Neuronal stem cell (in vitro differentiated cells): ENCODE measurements around the gene RASGEF1B.

ENCODE experiments used
- DNase-seq: peaks from one replicate; pipeline ENCODE4 v3.0.0-alpha.2; 2013; ENCODE audit warnings: low spot score
- H2AFZ ChIP-seq: one replicate; pipeline ENCODE4 v1.6.1; 2013; ENCODE audit warnings: mild to moderate bottlenecking, low read length, inconsistent platforms
- H2AK5ac ChIP-seq: 2 replicates; pipeline ENCODE4 v1.6.1; 2013; ENCODE audit warnings: low read depth, mild to moderate bottlenecking, inconsistent platforms, low read length, moderate library complexity, mixed read lengths
- H2BK120ac ChIP-seq: 2 replicates; pipeline ENCODE4 v1.6.1; 2013; ENCODE audit warnings: low read depth, mild to moderate bottlenecking, inconsistent platforms, low read length, moderate library complexity, mixed read lengths
- H2BK12ac ChIP-seq: one replicate; pipeline ENCODE4 v1.6.1; 2013; ENCODE audit warnings: low read length, inconsistent platforms
- H2BK15ac ChIP-seq: 2 replicates; pipeline ENCODE4 v1.6.1; 2013; ENCODE audit warnings: mild to moderate bottlenecking, low read length, inconsistent platforms, mixed read lengths
- H2BK5ac ChIP-seq: one replicate; pipeline ENCODE4 v1.6.1; 2013; ENCODE audit warnings: inconsistent platforms, mild to moderate bottlenecking, low read length, moderate library complexity
- H3K14ac ChIP-seq: one replicate; pipeline ENCODE4 v1.6.1; 2013; ENCODE audit warnings: low read length, inconsistent platforms
- H3K18ac ChIP-seq: 2 replicates; pipeline ENCODE4 v1.6.1; 2013; ENCODE audit warnings: low read length, inconsistent platforms
- H3K23ac ChIP-seq: 2 replicates; pipeline ENCODE4 v1.6.1; 2013; ENCODE audit warnings: low read depth, mild to moderate bottlenecking, mixed read lengths, low read length, inconsistent platforms; ENCODE audit not compliant: poor library complexity
- H3K27ac ChIP-seq: replicated peaks from 3 replicates; pipeline ENCODE4 v1.5.1; 2013; ENCODE audit warnings: low read length, inconsistent platforms
- H3K27me3 ChIP-seq, 3 experiments: 2 replicates each; pipeline ENCODE4 v1.6.1; 2013; ENCODE audit warnings: low read length in 3 of 3, mild to moderate bottlenecking in 2 of 3, inconsistent platforms in 1 of 3, low read depth in 1 of 3, mixed read lengths in 1 of 3, moderate library complexity in 1 of 3; ENCODE audit not compliant: control insufficient read depth in 3 of 3, insufficient read depth in 3 of 3
- H3K36me3 ChIP-seq, 2 donors: replicated peaks in 1 of 2; 2 replicates each; pipeline ENCODE4 v1.6.1; 2013; ENCODE audit warnings: low read length in 2 of 2; ENCODE audit not compliant: control insufficient read depth in 2 of 2, insufficient read depth in 2 of 2
- H3K4ac ChIP-seq: 2 replicates; pipeline ENCODE4 v1.6.1; 2013; ENCODE audit warnings: inconsistent platforms, mild to moderate bottlenecking, low read length, moderate library complexity
- H3K4me1 ChIP-seq, 2 donors: 1 replicate in 1 of 2; 2 replicates in 1 of 2; pipeline ENCODE4 v1.6.1; 2013; ENCODE audit warnings: low read length in 2 of 2, low read depth in 1 of 2; ENCODE audit not compliant: control insufficient read depth in 2 of 2, insufficient read depth in 1 of 2
- H3K4me2 ChIP-seq: one replicate; pipeline ENCODE4 v1.6.1; 2013; ENCODE audit warnings: mild to moderate bottlenecking, low read length, inconsistent platforms; ENCODE audit not compliant: insufficient read depth, poor library complexity, severe bottlenecking
- H3K4me3 ChIP-seq, 2 donors: 2 replicates each; pipeline ENCODE4 v1.5.1; 2013; ENCODE audit warnings: low read length in 2 of 2, mild to moderate bottlenecking in 2 of 2, inconsistent platforms in 1 of 2, moderate library complexity in 1 of 2
- H3K79me1 ChIP-seq: one replicate; pipeline ENCODE4 v1.6.1; 2013; ENCODE audit warnings: low read depth, mild to moderate bottlenecking, inconsistent platforms, low read length, moderate library complexity
- H3K9ac ChIP-seq: one replicate; pipeline ENCODE4 v1.6.1; 2013; ENCODE audit warnings: mild to moderate bottlenecking, low read depth, low read length, inconsistent platforms; ENCODE audit not compliant: poor library complexity
- H3K9me3 ChIP-seq, 2 donors: replicated peaks in 1 of 2; 2 replicates each; pipeline versions ENCODE3 to v1.6.1; 2013; ENCODE audit warnings: low read length in 2 of 2, mild to moderate bottlenecking in 2 of 2, inconsistent platforms in 1 of 2, low read depth in 1 of 2, mixed read lengths in 1 of 2, moderate library complexity in 1 of 2; ENCODE audit not compliant: control insufficient read depth in 2 of 2, insufficient read depth in 1 of 2
- H4K8ac ChIP-seq: one replicate; pipeline ENCODE4 v1.6.1; 2013; ENCODE audit warnings: low read depth, mild to moderate bottlenecking, inconsistent platforms, low read length, moderate library complexity
- H4K91ac ChIP-seq: one replicate; pipeline ENCODE4 v1.6.1; 2013; ENCODE audit warnings: low read length, low read depth, mild to moderate bottlenecking, inconsistent platforms; ENCODE audit not compliant: poor library complexity
- WGBS, 2 donors: extraction: QIAGEN DNeasy Blood & Tissue Kit; methylation state at CpG; one replicate each; pipeline ENCODE4 v1.1.7; 2013; ENCODE audit warnings: missing lambda C conversion rate in 2 of 2, mixed read lengths in 1 of 2; ENCODE audit not compliant: insufficient read length in 2 of 2, insufficient replicate concordance in 1 of 2; ENCODE audit errors: extremely low coverage in 2 of 2; 5-methylcytosine and 5-hydroxymethylcytosine counted together

Gene RASGEF1B

DNA sequence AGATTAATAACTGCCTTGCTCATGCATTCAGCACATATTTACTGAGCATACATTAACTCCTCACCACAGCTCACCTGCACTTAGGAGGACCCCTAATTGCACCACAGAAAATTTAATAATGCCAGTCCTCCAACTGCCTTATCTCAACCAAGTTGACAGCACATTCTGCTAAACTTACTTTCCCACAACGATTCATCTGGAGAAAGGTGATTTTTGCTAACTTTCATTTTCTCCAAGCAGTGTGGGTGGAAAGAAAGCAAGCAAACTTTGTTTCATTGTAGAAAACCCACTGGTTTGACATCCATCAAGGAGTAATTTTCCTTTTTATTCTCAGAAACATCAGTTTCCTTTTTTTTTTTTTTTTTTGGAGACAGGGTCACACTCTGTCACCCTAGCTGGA is 49.1 kb downstream of the RASGEF1B start:
- DNase-seq: no peak
- Histone ChIP-seq H3K36me3 (no peaks in the 10 kb centered on the region), H2BK15ac (no peak overlapping the region), H3K18ac (no peak overlapping the region), H3K4ac (no peak overlapping the region), H3K9ac (no peak overlapping the region), H2BK120ac (no peak overlapping the region), H3K23ac (no peak overlapping the region), H3K14ac (no peak overlapping the region), H2AFZ (no peak overlapping the region), H2BK5ac (no peak overlapping the region), H2AK5ac (no peak overlapping the region), H3K27me3 (no peaks in the 10 kb centered on the region), H3K79me1 (no peaks in the 10 kb centered on the region), H3K27ac (peak overlapping the region; percentile 21), H2BK12ac (no peak overlapping the region), H4K91ac (no peak overlapping the region), H3K4me2 (no peak overlapping the region), H3K4me3 (no peak overlapping the region), H4K8ac (no peak overlapping the region), H3K9me3 (no peaks in the 10 kb centered on the region), H3K4me1 (peaks cover 3 to 16% of the 10 kb centered on the region in 2 donors)
- no CpG with 5 or more reads among the region's 1 CpG for WGBS, 2 donors

DNA sequence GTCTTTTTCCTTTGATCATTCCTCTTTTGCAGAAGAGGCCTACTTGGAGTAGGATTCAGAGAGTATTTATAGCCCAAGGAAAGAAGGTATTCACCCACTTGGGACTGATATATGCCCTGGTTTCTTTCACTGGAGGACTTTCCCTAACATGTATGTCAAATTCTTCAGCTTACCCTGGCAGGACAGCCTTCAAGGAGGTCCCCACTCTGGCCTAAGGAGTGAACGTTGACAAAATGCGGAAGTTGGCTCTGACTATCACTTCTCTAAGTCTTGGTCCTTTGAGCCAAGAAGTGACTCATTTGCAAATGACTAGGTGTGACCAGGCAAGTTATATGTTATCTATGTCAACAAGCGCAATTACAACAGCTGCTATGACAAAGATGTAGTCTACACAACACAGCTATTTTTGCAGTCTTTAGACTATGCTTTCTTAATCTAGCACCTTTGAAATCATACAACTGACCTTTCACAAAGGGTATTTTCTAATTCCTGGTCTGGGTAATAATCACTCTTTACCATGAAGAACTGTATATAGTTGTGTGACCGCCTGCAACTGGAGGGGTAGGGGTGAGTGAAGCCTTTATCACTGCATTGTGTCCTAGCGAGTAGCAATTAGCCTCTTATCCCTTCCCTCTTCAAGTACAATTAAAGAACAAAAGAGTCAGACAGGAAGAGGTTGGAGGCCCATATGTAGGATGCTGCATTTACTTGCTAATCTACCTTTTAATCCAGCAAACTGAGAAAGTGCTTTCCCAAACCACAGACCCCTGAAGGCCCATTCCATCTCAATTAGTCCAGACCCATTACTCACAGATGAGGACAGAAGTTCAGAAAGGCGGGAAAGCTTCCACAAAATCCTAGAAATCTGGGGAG is 50.1 kb downstream of the RASGEF1B start:
- no peaks in the 10 kb centered on the region for H3K9me3 ChIP-seq
- no peaks in the 10 kb centered on the region for H3K36me3 ChIP-seq
- no peak overlapping the region for H4K8ac ChIP-seq
- no peak overlapping the region for H3K9ac ChIP-seq
- H2BK12ac ChIP-seq: no peak overlapping the region
- H3K27me3 ChIP-seq: no peaks in the 10 kb centered on the region
- no peak overlapping the region for H2AK5ac ChIP-seq
- no peak overlapping the region for H3K18ac ChIP-seq
- H3K27ac ChIP-seq: no peak overlapping the region
- H2AFZ ChIP-seq: no peak overlapping the region
- H2BK15ac ChIP-seq: no peak overlapping the region
- no peak overlapping the region for H3K23ac ChIP-seq
- no peak overlapping the region for H3K4me3 ChIP-seq
- H3K14ac ChIP-seq: no peak overlapping the region
- H2BK5ac ChIP-seq: no peak overlapping the region
- peaks cover 3 to 18% of the 10 kb centered on the region in 2 donors for H3K4me1 ChIP-seq
- no peak overlapping the region for H3K4me2 ChIP-seq
- H3K79me1 ChIP-seq: no peaks in the 10 kb centered on the region
- no peak for DNase-seq
- no peak overlapping the region for H3K4ac ChIP-seq
- no peak overlapping the region for H4K91ac ChIP-seq
- H2BK120ac ChIP-seq: no peak overlapping the region
- no CpG with 5 or more reads among the region's 6 CpGs for whole genome bisulfite sequencing, 2 donors

DNA sequence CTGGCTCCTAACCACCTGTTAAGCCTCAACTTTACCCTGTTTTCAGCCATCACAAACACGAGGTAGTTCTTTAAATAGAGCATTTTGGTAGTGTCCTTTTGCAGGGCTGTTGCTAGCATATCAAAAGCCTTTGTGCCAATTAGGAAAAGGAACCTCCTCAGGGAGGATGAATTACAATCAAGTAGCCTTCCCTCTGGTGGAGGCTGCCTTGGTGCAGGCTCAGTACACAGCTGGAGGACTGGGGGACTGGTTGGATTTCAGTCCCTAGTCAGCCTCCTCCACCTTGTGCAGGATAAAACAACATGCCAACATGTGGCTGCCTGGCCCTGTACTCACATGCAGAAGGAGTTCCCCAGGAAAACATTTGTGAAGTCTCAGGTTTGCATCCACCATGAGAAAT is 53.1 kb downstream of the RASGEF1B start:
- no peak for DNase-seq
- no CpG with 5 or more reads among the region's 1 CpG for WGBS, 2 donors
- no peak overlapping the region for H3K14ac ChIP-seq
- no peak overlapping the region for H2AK5ac ChIP-seq
- H3K36me3 ChIP-seq: no peaks in the 10 kb centered on the region
- no peaks in the 10 kb centered on the region for H3K79me1 ChIP-seq
- H2AFZ ChIP-seq: no peak overlapping the region
- no peak overlapping the region for H3K4me3 ChIP-seq
- peaks cover 2 to 13% of the 10 kb centered on the region in 2 donors for H3K4me1 ChIP-seq
- H3K4ac ChIP-seq: no peak overlapping the region
- H4K91ac ChIP-seq: no peak overlapping the region
- no peak overlapping the region for H3K23ac ChIP-seq
- no peak overlapping the region for H2BK120ac ChIP-seq
- H3K9me3 ChIP-seq: no peaks in the 10 kb centered on the region
- no peak overlapping the region for H2BK12ac ChIP-seq
- H3K9ac ChIP-seq: no peak overlapping the region
- H4K8ac ChIP-seq: no peak overlapping the region
- no peak overlapping the region for H2BK5ac ChIP-seq
- no peaks in the 10 kb centered on the region for H3K27me3 ChIP-seq
- H3K18ac ChIP-seq: peak overlapping the region; percentile 15
- no peak overlapping the region for H2BK15ac ChIP-seq
- H3K4me2 ChIP-seq: no peak overlapping the region
- no peak overlapping the region for H3K27ac ChIP-seq

GRCh38 chr4:81412946-81413495 is 58.7 kb downstream of the RASGEF1B start:
- H3K4ac ChIP-seq: no peak overlapping the region
- no peak overlapping the region for H3K14ac ChIP-seq
- H3K4me3 ChIP-seq: no peak overlapping the region
- H3K9ac ChIP-seq: no peak overlapping the region
- H2BK5ac ChIP-seq: no peak overlapping the region
- DNase-seq: no peak
- H3K27me3 ChIP-seq: no peaks in the 10 kb centered on the region
- H2BK12ac ChIP-seq: no peak overlapping the region
- no peaks in the 10 kb centered on the region for H3K79me1 ChIP-seq
- H4K8ac ChIP-seq: no peak overlapping the region
- no peak overlapping the region for H3K23ac ChIP-seq
- H3K27ac ChIP-seq: no peak overlapping the region
- no peak overlapping the region for H2BK15ac ChIP-seq
- H2AFZ ChIP-seq: no peak overlapping the region
- peaks cover 0 to 3% of the 10 kb centered on the region in 2 donors for H3K4me1 ChIP-seq
- no peak overlapping the region for H2BK120ac ChIP-seq
- no peak overlapping the region for H4K91ac ChIP-seq
- H3K4me2 ChIP-seq: no peak overlapping the region
- no peaks in the 10 kb centered on the region for H3K36me3 ChIP-seq
- H3K18ac ChIP-seq: peak overlapping the region; percentile 1
- no peaks in the 10 kb centered on the region for H3K9me3 ChIP-seq
- H2AK5ac ChIP-seq: no peak overlapping the region
- no CpG with 5 or more reads among the region's 4 CpGs for WGBS, 2 donors
